K562 (cell line): ENCODE data around the gene PYGO2. TPM values are rescaled to one million over a fixed set of nuclear protein-coding genes. Genes with fewer than 3 reads are reported as not detected.
A peak's percentile ranks its signal among the peaks of the same experiment; 100 is the strongest.

Source experiments
- AFF4 ChIP-seq: sonication (generic); formaldehyde crosslinking; IDR thresholded peaks from 2 replicates; pipeline ENCODE4 v1.8.0; 2023; ENCODE audit warnings: mild to moderate bottlenecking, missing genetic modification reagents
- ATF7 ChIP-seq: fragments of 450-650 bp; IDR thresholded peaks from 2 replicates; pipeline ENCODE4 v1.7.1; 2014; ENCODE audit warnings: mild to moderate bottlenecking, moderate library complexity
- CREM ChIP-seq: IDR thresholded peaks from 2 replicates; pipeline ENCODE4 v1.6.1; 2014; ENCODE audit warnings: antibody characterized with exemption, low read depth
- EWSR1 ChIP-seq: fragments of 450-650 bp; IDR thresholded peaks from 2 replicates; pipeline ENCODE4 v1.6.1; 2018; ENCODE audit warnings: borderline replicate concordance, mild to moderate bottlenecking, low read depth, moderate library complexity; ENCODE audit not compliant: partially characterized antibody
- MBD2 ChIP-seq: sonication (generic); IDR thresholded peaks from 2 replicates; pipeline ENCODE4 v1.6.1; 2016; ENCODE audit warnings: low read depth, borderline replicate concordance
- NELFE ChIP-seq: IDR thresholded peaks from 2 replicates; pipeline ENCODE4 v1.6.1; 2011; ENCODE audit warnings: mild to moderate bottlenecking; ENCODE audit not compliant: insufficient read depth, insufficient read length
- PBX2 ChIP-seq, 2 experiments: IDR thresholded peaks in 1 of 2; conservative IDR thresholded peaks in 1 of 2; 2 replicates each; pipeline ENCODE4 v1.6.1; 2016; ENCODE audit warnings: low read depth in 2 of 2, mild to moderate bottlenecking in 1 of 2, missing compliant biosample characterization in 1 of 2, missing genetic modification characterization in 1 of 2, moderate library complexity in 1 of 2
- SNRNP70 ChIP-seq: fragments of 200-400 bp; formaldehyde crosslinking; optimal IDR thresholded peaks from 2 replicates; pipeline ENCODE3; 2017; ENCODE audit warnings: low read depth, low read length
- XRCC5 ChIP-seq: fragments of 200-400 bp; formaldehyde crosslinking; IDR thresholded peaks from 2 replicates; pipeline ENCODE4 v1.6.1; 2017; ENCODE audit warnings: low read depth, mild to moderate bottlenecking, low read length
- polyA plus RNA-seq, 8 experiments: library from polyadenylated mRNA; depleted of rRNA in 4 of 8; stranded (reverse) in 5 of 8; unstranded in 3 of 8; fragments of >200 nt; fragmentation: Nextera tagmentation in 2 of 8; fragmentation: Illumina TruSeq in 1 of 8; extraction: Ambion mirVana in 2 of 8; extraction: Trizol in 1 of 8; gene quantifications; 2 replicates each; pipeline versions ENCODE4 v1.2.1 to v1.2.3, GENCODE V29; 2011 to 2014; ENCODE audit warnings: inconsistent platforms in 1 of 8, missing spikeins in 1 of 8
- total RNA-seq, 7 experiments: library from RNA; depleted of rRNA in 6 of 7; stranded (reverse); fragments of >200 nt in 6 of 7; fragmentation: Illumina TruSeq in 2 of 7; extraction: Trizol in 2 of 7; gene quantifications; 2 replicates each; pipeline versions ENCODE4 v1.2.1 to v1.2.3, GENCODE V29; 2011 to 2021; ENCODE audit warnings: low replicate concordance in 1 of 7
- TF ChIP-seq, protein P1 (sequence below), 2 experiments: fragments of 450-650 bp; formaldehyde crosslinking in 1 of 2; IDR thresholded peaks; 2 replicates each; pipeline versions ENCODE4 v1.4.0 to v1.6.1; 2014 to 2020; ENCODE audit warnings: mild to moderate bottlenecking in 2 of 2, borderline replicate concordance in 1 of 2, low read depth in 1 of 2

The PYGO2 gene
- total and polyA plus RNA-seq, 9 of the 15 experiments (the other 6 are each of a cell fraction or from before 2014, with no cell fraction given): 8.3 to 36.2 (median 18.2) TPM

- TF ChIP-seq AFF4 (CRISPR knock-in tag) (0 out of 2 replicates have a peak, but pooled peaks have one; percentile 66), SNRNP70 (no peak), NELFE (no peak), ATF7 (peak; percentile 56; the same call in 1 of the 2 replicates), PBX2 (CRISPR knock-in tag; IDR thresholded peaks at IDR 0.05; ENCODE audit: low read depth) (peak; percentile 75), PBX2 (tag; conservative IDR thresholded peaks at IDR 0.05; ENCODE audit: low read depth) (peak; percentile 95), CREM (peak; percentile 86), EWSR1 (no peak), MBD2 (peak; percentile 93; the same call in 1 of the 2 replicates), XRCC5 (no peak)
- TF ChIP-seq, protein P1, sequence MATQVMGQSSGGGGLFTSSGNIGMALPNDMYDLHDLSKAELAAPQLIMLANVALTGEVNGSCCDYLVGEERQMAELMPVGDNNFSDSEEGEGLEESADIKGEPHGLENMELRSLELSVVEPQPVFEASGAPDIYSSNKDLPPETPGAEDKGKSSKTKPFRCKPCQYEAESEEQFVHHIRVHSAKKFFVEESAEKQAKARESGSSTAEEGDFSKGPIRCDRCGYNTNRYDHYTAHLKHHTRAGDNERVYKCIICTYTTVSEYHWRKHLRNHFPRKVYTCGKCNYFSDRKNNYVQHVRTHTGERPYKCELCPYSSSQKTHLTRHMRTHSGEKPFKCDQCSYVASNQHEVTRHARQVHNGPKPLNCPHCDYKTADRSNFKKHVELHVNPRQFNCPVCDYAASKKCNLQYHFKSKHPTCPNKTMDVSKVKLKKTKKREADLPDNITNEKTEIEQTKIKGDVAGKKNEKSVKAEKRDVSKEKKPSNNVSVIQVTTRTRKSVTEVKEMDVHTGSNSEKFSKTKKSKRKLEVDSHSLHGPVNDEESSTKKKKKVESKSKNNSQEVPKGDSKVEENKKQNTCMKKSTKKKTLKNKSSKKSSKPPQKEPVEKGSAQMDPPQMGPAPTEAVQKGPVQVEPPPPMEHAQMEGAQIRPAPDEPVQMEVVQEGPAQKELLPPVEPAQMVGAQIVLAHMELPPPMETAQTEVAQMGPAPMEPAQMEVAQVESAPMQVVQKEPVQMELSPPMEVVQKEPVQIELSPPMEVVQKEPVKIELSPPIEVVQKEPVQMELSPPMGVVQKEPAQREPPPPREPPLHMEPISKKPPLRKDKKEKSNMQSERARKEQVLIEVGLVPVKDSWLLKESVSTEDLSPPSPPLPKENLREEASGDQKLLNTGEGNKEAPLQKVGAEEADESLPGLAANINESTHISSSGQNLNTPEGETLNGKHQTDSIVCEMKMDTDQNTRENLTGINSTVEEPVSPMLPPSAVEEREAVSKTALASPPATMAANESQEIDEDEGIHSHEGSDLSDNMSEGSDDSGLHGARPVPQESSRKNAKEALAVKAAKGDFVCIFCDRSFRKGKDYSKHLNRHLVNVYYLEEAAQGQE (IDR thresholded peaks at IDR 0.05; ENCODE audit: borderline replicate concordance): no peak; the same call in 1 of the 2 replicates
- TF ChIP-seq, protein P1 (CRISPR knock-in tag; IDR thresholded peaks at IDR 0.05; ENCODE audit: low read depth): no peak
These were observed 40.3 kb upstream of the PYGO2 start (continued) for GRCh38 chr1:155001675-155002463.
